NOMO-1 (cell line): Measurements from ENCODE around the gene KDM2A.
"Not testable (repeated sequence)": the region's sequence is repeated elsewhere in the genome, so short reads cannot be mapped to it uniquely, and the experiment has no call there.

Source experiments
- DNase-seq, 2 experiments: peaks; one replicate each; lab custom pipeline; 2025; ENCODE audit not compliant: unreplicated experiment in 2 of 2; lab: John Stamatoyannopoulos, UW

KDM2A gene

GRCh38 chr11:67233584-67234190 lies 114.6 kb downstream of the KDM2A start:
- no peak for DNase-seq

GRCh38 chr11:67234571-67234970 lies 115.5 kb downstream of the KDM2A start:
- not testable (repeated sequence) for DNase-seq

GRCh38 chr11:67237574-67237973 lies 118.5 kb downstream of the KDM2A start:
- no peak for DNase-seq

GRCh38 chr11:67238894-67239782 lies 120.1 kb downstream of the KDM2A start:
- no peak for DNase-seq

GRCh38 chr11:67239783-67240575 lies 120.9 kb downstream of the KDM2A start:
- DNase-seq, result peak; percentile 98 to 99

GRCh38 chr11:67240576-67241389 lies 121.7 kb downstream of the KDM2A start:
- DNase-seq, result peak in 1 of 2 experiments; percentile 24

- no peak for DNase-seq
Measured at GRCh38 chr11:67242548-67242947, 123.5 kb downstream of the KDM2A start.

- DNase-seq, result no peak
Measured at GRCh38 chr11:67243051-67243450, 124.0 kb downstream of the KDM2A start.

GRCh38 chr11:67245046-67245445 lies 126.0 kb downstream of the KDM2A start:
- DNase-seq, result no peak

GRCh38 chr11:67247946-67248550 lies 129.0 kb downstream of the KDM2A start:
- no peak for DNase-seq

GRCh38 chr11:67248653-67249052 lies 129.6 kb downstream of the KDM2A start:
- no peak for DNase-seq

- no peak for DNase-seq
Measured at GRCh38 chr11:67250059-67251043, 131.3 kb downstream of the KDM2A start.

GRCh38 chr11:67251841-67252240 lies 132.8 kb downstream of the KDM2A start:
- DNase-seq, result no peak

- DNase-seq, result peak; percentile 41 to 43
Measured at GRCh38 chr11:67252831-67253239, 133.8 kb downstream of the KDM2A start.

GRCh38 chr11:67253872-67254624 lies 135.0 kb downstream of the KDM2A start:
- no peak for DNase-seq

- DNase-seq, result no peak
Measured at GRCh38 chr11:67254798-67255197, 135.7 kb downstream of the KDM2A start.

- no peak for DNase-seq
Measured at GRCh38 chr11:67255353-67255752, 136.3 kb downstream of the KDM2A start.

- no peak for DNase-seq
Measured at GRCh38 chr11:67255864-67256263, 136.8 kb downstream of the KDM2A start.
